HG02970 (cell line): Measurements from ENCODE around the gene TLX1.

Experiments used
- ATAC-seq: cut with Tn5 transposase; IDR thresholded peaks from one replicate; pipeline ENCODE4 v1.9.1; 2021; ENCODE audit warnings: mild to moderate bottlenecking, moderate library complexity, moderate number of reproducible peaks; ENCODE audit not compliant: unreplicated experiment, low FRiP score

Gene TLX1

GRCh38 chr10:101132636-101133473, 1.8 kb downstream of the TLX1 start:
- ATAC-seq: no peak

DNA sequence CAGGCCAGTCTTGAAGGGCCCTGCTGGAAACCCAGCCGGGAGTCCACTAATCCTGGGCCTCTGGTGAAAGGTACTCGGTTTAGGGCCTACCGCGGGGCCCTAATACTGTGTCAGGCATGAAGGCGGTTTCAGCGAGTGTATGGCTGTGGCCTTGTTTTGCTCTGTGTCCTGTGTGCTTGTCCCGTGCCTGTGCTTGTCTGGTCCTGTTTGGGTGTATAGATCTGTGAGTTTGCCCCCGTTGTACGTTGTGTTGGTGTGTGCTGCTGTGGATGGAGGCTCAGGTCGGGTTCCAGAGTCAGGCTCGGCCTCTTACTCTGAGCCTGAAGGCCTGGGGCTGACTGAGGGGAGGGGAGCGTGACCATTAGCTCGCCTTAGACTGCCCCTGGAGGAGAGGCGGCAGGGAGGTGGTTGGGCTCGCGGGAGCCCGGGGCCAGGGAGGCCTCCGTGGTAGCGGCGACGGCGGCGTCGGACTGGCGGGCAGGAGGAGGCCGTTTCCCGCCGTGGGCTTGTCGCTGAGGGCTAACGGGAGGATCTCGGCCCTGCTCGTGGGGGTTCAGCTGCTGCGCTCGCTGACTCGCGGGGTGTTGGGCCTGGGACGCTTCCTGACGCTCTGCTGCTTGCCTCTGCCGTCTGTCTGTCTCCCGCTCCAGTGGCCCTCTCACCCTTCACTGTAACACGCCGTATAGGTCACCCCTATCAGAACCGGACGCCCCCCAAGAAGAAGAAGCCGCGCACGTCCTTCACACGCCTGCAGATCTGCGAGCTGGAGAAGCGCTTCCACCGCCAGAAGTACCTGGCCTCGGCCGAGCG, 2.6 kb downstream of the TLX1 start:
- ATAC-seq: no peak

- ATAC-seq: no peak
Measured at GRCh38 chr10:101134299-101135127, 3.4 kb downstream of the TLX1 start.

DNA sequence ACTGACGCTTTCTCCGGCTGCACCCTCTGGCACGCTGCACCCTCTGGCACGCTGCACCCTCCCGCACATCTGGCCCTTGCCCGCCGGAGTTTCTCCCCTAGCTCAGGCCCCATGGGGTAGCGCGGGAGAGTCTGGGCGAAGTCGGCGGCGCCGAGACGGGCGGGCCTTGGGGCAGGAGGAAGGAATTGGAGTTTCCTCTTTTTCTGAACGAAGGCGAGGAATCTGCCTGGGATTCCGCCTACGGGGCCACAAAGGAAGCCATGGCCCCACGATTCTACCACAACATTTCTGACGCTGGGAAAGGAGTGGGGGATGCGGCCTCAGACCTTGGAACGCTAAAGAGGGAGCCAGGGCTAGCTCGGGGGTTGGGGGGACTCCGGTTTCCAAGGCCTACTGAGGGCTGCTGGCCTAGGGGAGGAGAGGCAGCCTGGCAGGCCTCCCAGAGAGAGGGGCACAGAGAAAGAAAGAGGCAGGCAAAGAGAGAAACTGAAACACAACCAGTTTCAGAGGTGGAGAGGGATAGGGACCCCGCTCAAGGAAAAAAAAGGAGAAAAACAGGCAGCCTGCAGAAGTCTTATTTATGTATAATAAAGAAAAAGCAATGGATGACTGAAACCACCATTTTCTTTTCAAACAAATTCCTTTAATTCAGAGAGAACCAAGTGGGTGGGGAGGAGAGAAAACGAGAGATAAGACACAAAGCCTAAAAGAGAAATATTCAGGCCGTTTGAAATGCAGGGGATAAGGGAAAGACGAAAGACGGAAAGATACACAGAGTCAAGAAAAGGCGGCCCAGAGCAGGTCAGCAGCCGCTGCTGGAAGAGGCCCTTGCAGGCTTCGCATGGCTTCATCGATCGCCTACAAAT, 4.3 kb downstream of the TLX1 start:
- ATAC-seq: no peak

GRCh38 chr10:101136007-101136707, 5.1 kb downstream of the TLX1 start:
- no peak for ATAC-seq

DNA sequence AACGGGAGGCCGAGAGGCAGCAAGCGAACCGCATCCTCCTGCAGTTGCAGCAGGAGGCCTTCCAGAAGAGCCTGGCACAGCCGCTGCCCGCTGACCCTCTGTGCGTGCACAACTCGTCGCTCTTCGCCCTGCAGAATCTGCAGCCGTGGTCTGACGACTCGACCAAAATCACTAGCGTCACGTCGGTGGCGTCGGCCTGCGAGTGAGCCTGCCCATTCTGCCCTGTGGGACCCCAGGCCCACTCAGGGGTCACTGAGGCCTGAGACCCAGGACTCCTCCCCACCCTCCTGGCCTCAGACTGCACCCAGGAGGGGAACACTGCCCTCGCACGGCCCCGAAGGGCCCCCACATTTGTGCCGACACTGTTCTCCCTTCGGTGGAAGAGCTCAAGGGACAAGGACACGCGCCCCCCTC, 5.6 kb downstream of the TLX1 start:
- no peak for ATAC-seq

DNA sequence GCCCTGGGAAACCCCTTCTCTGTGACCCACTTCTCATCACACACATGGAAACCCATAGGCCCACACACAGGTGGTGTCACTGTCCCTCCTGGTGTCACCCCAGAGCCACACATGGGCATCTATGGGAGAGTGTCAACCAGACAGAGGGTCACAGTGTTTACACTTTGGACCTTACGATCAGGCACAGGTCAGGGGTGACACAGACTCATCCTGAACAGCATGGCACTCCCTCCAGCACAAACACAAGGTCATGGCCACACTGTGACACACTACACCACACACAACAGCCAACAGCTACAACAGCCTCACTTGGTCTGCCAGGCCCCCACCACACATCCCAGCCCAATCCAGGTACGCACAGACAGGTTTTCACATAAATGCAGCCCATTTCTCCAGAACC, 6.2 kb downstream of the TLX1 start:
- ATAC-seq: no peak

GRCh38 chr10:101138788-101139420, 7.8 kb downstream of the TLX1 start:
- no peak for ATAC-seq

- no peak for ATAC-seq
Measured at GRCh38 chr10:101139421-101139911, 8.4 kb downstream of the TLX1 start.

DNA sequence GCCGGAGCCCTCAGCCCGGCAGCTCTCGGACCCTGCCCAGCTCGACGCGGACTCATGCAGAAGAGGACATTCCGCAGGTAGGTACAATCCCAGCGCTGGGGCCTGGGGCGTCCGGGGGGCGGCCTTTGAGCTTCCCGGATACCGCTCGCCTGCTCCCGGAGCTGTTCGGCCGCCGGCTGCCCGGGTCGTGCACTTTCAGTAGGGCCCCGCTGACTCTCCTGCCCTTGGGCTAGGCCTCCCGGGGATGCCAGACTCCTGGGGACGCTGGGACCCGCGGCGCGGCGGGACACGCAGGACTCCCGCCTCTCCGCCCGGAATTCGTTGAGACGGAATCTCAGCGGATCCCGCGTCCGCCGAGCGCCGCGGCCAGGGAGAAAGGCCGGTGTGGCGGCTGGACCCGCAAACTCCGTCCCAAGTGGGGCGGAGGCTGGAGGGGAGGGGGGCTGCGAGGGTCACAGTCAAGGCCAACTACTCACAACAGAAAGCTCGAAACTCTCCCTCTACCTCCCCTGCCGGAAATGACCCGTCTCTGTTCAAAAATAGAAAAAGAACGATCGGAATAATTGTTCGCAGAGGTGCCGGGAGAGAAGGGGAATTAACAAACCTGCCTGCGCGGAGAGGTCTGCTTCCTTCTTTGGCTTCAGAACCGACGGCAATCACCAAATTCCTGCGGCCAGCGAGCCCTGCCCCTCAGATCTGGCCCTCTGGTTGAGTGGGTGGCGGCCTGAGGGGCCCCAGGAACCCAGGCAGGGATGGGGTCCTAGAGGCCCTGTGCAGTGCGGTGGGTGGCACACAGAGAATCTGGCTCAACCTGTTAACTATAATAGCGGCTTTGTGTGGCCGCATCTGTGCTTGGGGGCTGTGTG, 9.2 kb downstream of the TLX1 start:
- no peak for ATAC-seq

DNA sequence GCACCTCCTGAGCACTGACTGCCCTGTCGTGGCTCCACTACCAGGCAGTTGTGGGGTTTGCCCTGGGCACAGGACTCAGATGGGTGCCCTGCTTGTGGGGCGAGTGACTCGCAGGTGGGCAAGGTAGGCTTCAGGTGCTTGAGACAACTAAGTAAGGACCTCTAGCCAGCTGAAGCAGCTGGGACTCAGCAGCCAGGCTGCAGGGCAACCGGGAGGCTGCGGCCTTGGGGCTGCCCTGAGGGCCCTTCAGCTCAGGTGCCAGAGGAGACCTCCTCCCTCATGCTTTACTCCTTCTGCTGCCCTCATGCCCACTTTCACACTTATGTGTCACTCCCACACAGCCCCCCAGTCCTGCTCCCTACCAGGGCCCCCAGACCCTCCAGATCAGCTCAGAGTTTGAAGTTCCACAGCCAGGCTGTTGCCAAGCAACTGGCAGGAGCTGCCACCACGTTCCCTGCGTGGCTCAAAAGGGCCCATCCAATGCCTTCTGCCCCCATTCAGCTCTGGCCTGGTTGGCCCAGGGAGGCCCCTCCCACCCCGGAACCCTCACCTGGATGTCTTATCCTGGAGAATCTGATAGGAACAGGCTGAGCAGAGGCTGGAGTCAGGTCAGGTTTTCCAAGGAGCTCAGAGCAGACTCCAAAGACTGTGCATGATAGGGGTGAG, 10.0 kb downstream of the TLX1 start:
- ATAC-seq: no peak

- no peak for ATAC-seq
Measured at GRCh38 chr10:101141616-101142532, 10.8 kb downstream of the TLX1 start.

DNA sequence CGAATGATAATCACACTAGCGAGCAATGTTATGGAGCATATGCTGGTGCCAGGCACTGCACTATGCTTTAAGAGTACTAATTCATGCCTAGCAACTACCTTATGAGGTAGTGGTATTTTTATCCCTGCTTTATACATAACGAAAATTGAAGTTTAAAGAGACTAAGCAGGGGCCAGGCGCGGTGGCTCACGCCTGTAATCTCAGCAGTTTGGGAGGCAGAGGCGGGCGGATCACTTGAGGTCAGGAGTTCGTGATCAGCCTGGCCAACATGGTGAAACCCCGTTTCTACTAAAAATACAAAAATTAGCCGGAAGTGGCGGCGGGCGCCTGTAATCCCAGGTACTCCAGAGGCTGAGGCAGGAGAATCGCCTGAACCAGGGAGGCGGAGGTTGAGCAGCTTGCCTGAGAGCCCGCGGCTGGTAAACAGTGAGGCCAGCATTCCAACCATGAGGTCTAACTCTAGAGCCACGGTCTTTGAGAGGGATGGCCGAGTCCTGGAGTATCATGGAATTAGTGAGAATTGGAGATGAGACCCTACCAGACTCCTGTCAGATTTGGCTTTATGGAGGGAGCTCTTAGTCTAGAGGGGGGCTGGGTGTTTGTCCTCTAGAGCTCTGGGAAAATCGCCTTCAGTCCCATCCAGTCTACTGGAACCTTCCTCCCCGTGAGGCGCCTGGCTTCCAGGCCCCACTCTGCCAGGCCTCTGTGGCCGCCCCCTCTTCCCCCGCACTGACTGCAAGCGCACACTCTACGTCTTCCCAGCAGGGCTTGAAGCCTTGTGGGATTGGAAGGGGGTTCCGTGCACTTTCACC, 11.6 kb downstream of the TLX1 start:
- ATAC-seq: no peak

DNA sequence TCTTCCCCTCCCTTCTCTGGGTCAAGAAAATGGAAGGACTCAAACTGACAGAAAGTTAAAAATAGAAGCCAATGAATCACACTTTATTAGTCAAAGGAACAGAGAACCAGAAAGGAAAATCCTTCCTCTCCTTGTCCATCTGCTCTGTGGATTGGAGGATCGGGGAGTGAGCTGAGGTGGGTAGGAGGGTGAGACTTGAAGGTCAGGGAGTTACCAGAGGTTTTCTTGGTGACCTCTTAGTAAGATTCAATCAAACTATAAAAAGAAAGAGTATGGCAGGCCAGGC, 12.2 kb downstream of the TLX1 start:
- no peak for ATAC-seq

DNA sequence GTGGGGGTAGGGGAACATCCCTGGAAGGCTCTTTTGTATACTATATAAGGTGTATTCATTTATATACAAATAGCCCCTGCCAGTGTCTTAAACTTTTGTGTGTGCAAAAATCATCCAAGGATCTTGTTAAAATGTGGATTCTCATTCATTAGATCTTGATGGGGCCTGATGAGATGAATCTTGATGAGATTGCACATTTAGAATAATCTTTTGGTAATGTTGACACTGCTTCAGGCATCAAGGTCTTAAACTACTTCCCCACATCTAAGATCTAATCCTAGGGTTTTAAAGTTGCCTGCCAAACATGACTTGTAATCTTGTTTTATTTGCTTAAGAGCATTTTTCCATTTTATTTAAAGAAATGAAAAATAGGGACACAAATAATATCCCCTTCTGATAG, 13.0 kb downstream of the TLX1 start:
- ATAC-seq: no peak

- no peak for ATAC-seq
Measured at GRCh38 chr10:101145145-101145544, 14.0 kb downstream of the TLX1 start.
